K562 (cell line): ENCODE measurements around the gene FGF16. TPM values are rescaled to one million over a fixed set of nuclear protein-coding genes. Genes with fewer than 3 reads are reported as not detected.
A peak's percentile ranks its signal among the peaks of the same experiment; 100 is the strongest.

Source experiments
- ATAC-seq: fragments of 200-7000 bp; cut with Tn5 transposase; 3 replicates; pipeline ENCODE4 v1.9.1; 2020; ENCODE audit warnings: moderate library complexity
- BruUV-seq: library from RNA; stranded (reverse); fragments of 400-500 nt; replicated peaks from 2 replicates; lab custom pipeline; 2021; lab: Mats Ljungman, UMichigan
- CTCF ChIA-PET: fragments of 300-600 bp; formaldehyde crosslinking; extraction: SDS; loops from one replicate; lab custom pipeline; 2021; ENCODE audit warnings: low intra/inter-chr PET ratio; lab: Yijun Ruan, JAX
- POLR2A ChIA-PET: fragments of 300-600, 350-650 bp; sonication (Branson Sonifier 250); formaldehyde crosslinking; extraction: SDS; loops from one replicate; lab custom pipeline; 2021; ENCODE audit warnings: antibody characterized with exemption, inconsistent platforms; lab: Yijun Ruan, JAX
- DNase-seq, 4 experiments: peaks; one replicate each; pipeline versions ENCODE4 v3.0.0 to v3.0.0-alpha.2; 2011 to 2018; ENCODE audit warnings: low spot score in 3 of 4, mixed read lengths in 3 of 4; ENCODE audit errors: extremely low read depth in 1 of 4
- FAIRE-seq: peaks from 2 replicates; lab custom pipeline; 2011; peaks lifted over from hg19 to GRCh38; lab: Jason Lieb, UNC
- H2AFZ ChIP-seq: 2 replicates; pipeline ENCODE4 v1.6.0; 2011; ENCODE audit warnings: low read depth, low read length, control low read depth, inconsistent platforms
- H3K27ac ChIP-seq: fragments of 200-600 bp; 3 replicates; pipeline ENCODE4 v1.8.0; 2011; ENCODE audit warnings: low read depth, mild to moderate bottlenecking, control low read depth, inconsistent platforms, low read length, moderate library complexity, mixed read lengths; ENCODE audit errors: extremely low read depth
- H3K27me3 ChIP-seq, 2 experiments: fragments of 300-600 bp in 1 of 2; 2 replicates in 1 of 2; 3 replicates in 1 of 2; pipeline versions ENCODE4 v1.6.0 to v1.8.0; 2011; ENCODE audit warnings: inconsistent platforms in 2 of 2, low read length in 2 of 2, mild to moderate bottlenecking in 1 of 2, mixed read lengths in 1 of 2, moderate library complexity in 1 of 2; ENCODE audit not compliant: control insufficient read depth in 2 of 2, insufficient read depth in 2 of 2
- H3K36me3 ChIP-seq: fragments of 300-600 bp; 3 replicates; pipeline ENCODE4 v1.8.0; 2011; ENCODE audit warnings: mild to moderate bottlenecking, low read length, inconsistent platforms; ENCODE audit not compliant: control insufficient read depth, insufficient read depth
- H3K4me1 ChIP-seq, 2 experiments: fragments of 200-600 bp in 1 of 2; replicated peaks in 1 of 2; 2 replicates in 1 of 2; 3 replicates in 1 of 2; pipeline versions ENCODE4 v1.5.1 to v1.8.0; 2011; ENCODE audit warnings: inconsistent platforms in 2 of 2, low read length in 2 of 2, mild to moderate bottlenecking in 1 of 2, mixed read lengths in 1 of 2, moderate library complexity in 1 of 2; ENCODE audit not compliant: control insufficient read depth in 2 of 2, insufficient read depth in 2 of 2
- H3K4me2 ChIP-seq: 2 replicates; pipeline ENCODE4 v1.6.1; 2011; ENCODE audit warnings: low read length, control low read depth, inconsistent platforms, mixed read lengths; ENCODE audit not compliant: insufficient read depth
- H3K4me3 ChIP-seq: fragments of 200-600 bp; sonication (generic), shearing (Covaris generic); 2 replicates; pipeline ENCODE4 v1.5.1; 2016; ENCODE audit warnings: control low read depth, inconsistent platforms
- H3K79me2 ChIP-seq: fragments of 200-600 bp; 3 replicates; pipeline ENCODE4 v1.8.0; 2011; ENCODE audit warnings: low read length, inconsistent platforms; ENCODE audit not compliant: control insufficient read depth, insufficient read depth
- H3K9ac ChIP-seq, 2 experiments: 2 replicates each; pipeline versions ENCODE4 v1.6.0 to v1.6.1; 2011; ENCODE audit warnings: low read depth in 2 of 2, low read length in 2 of 2, control low read depth in 1 of 2, inconsistent platforms in 1 of 2, mild to moderate bottlenecking in 1 of 2, mixed read lengths in 1 of 2; ENCODE audit not compliant: insufficient read depth in 1 of 2
- H3K9me1 ChIP-seq: one replicate; pipeline ENCODE4 v1.6.0; 2011; ENCODE audit warnings: inconsistent platforms, mild to moderate bottlenecking, low read length, moderate library complexity; ENCODE audit not compliant: control insufficient read depth, insufficient read depth
- H3K9me3 ChIP-seq: replicated peaks from 2 replicates; pipeline ENCODE4 v1.5.1; 2011; ENCODE audit warnings: low read depth, low read length, inconsistent platforms; ENCODE audit not compliant: control insufficient read depth, insufficient read depth
- H4K20me1 ChIP-seq: replicated peaks from 2 replicates; pipeline ENCODE4 v1.6.1; 2011; ENCODE audit warnings: low read length, inconsistent platforms, mixed read lengths; ENCODE audit not compliant: control insufficient read depth, insufficient read depth
- CBFA2T3 ChIP-seq: fragments of 450-650 bp; IDR thresholded peaks from 2 replicates; pipeline ENCODE4 v1.6.1; 2017
- E2F1 ChIP-seq: sonication (generic); formaldehyde crosslinking; IDR thresholded peaks from 2 replicates; pipeline ENCODE4 v1.8.1; 2023; ENCODE audit warnings: mild to moderate bottlenecking, missing genetic modification reagents, moderate library complexity
- L3MBTL2 ChIP-seq: fragments of 450-650 bp; IDR thresholded peaks from 2 replicates; pipeline ENCODE4 v1.6.1; 2016; ENCODE audit warnings: mild to moderate bottlenecking, moderate library complexity
- TFE3 ChIP-seq: fragments of 450-650 bp; formaldehyde crosslinking; IDR thresholded peaks from 2 replicates; pipeline ENCODE4 v1.4.0; 2020; ENCODE audit warnings: mild to moderate bottlenecking, mixed read lengths
- THAP12 ChIP-seq: fragments of 250-450 bp; sonication (Bioruptor Pico); IDR thresholded peaks from 2 replicates; pipeline ENCODE4 v1.9.0; 2021; ENCODE audit warnings: mild to moderate bottlenecking, inconsistent platforms
- WGBS: fragments of 100-300 bp; shearing (Covaris generic); methylation state at CpG from one replicate; pipeline ENCODE4 v1.1.6; 2016; ENCODE audit warnings: low coverage, mixed read lengths; ENCODE audit not compliant: insufficient coverage; ENCODE audit errors: missing lambda C conversion rate; 5-methylcytosine and 5-hydroxymethylcytosine counted together
- in situ Hi-C: fragments of 300-500 bp; cut with MboI; formaldehyde crosslinking; loops from 4 replicates; pipeline ENCODE4 v1.15.0; 2018; ENCODE audit warnings: inconsistent platforms, mixed read lengths
- intact Hi-C: fragments of 100-400 bp; cut with micrococcal nuclease; formaldehyde crosslinking; loops from 2 replicates; pipeline ENCODE4 v1.14.2; 2022
- polyA plus RNA-seq, 8 experiments: library from polyadenylated mRNA; depleted of rRNA in 4 of 8; stranded (reverse) in 5 of 8; unstranded in 3 of 8; fragments of >200 nt; fragmentation: Nextera tagmentation in 2 of 8; fragmentation: Illumina TruSeq in 1 of 8; extraction: Ambion mirVana in 2 of 8; extraction: Trizol in 1 of 8; gene quantifications; 2 replicates each; pipeline versions ENCODE4 v1.2.1 to v1.2.3, GENCODE V29; 2011 to 2014; ENCODE audit warnings: inconsistent platforms in 1 of 8, missing spikeins in 1 of 8
- total RNA-seq, 7 experiments: library from RNA; depleted of rRNA in 6 of 7; stranded (reverse); fragments of >200 nt in 6 of 7; fragmentation: Illumina TruSeq in 2 of 7; extraction: Trizol in 2 of 7; gene quantifications; 2 replicates each; pipeline versions ENCODE4 v1.2.1 to v1.2.3, GENCODE V29; 2011 to 2021; ENCODE audit warnings: low replicate concordance in 1 of 7
- TF ChIP-seq, protein P1 (sequence below): fragments of 450-650 bp; IDR thresholded peaks from 2 replicates; pipeline ENCODE4 v1.6.1; 2014; ENCODE audit warnings: low read depth, mild to moderate bottlenecking, moderate library complexity, borderline replicate concordance
- TF ChIP-seq, protein P2 (sequence below), 3 experiments: IDR thresholded peaks in 2 of 3; conservative IDR thresholded peaks in 1 of 3; 2 replicates each; pipeline ENCODE4 v1.5.1; 2011 to 2012; ENCODE audit warnings: low read length in 3 of 3, mild to moderate bottlenecking in 3 of 3, control low read depth in 2 of 3, improper control_type of control experiment in 1 of 3, inconsistent platforms in 1 of 3, low read depth in 1 of 3, mixed read lengths in 1 of 3, moderate library complexity in 1 of 3; ENCODE audit not compliant: insufficient read depth in 2 of 3

FGF16 gene
- total and polyA plus RNA-seq, 9 of the 15 experiments (the other 6 are each of a cell fraction or from before 2014, with no cell fraction given) = not detected

GRCh38 chrX:77428551-77428950 is 18.6 kb upstream of the FGF16 start (continued):
- TF ChIP-seq, protein P1, sequence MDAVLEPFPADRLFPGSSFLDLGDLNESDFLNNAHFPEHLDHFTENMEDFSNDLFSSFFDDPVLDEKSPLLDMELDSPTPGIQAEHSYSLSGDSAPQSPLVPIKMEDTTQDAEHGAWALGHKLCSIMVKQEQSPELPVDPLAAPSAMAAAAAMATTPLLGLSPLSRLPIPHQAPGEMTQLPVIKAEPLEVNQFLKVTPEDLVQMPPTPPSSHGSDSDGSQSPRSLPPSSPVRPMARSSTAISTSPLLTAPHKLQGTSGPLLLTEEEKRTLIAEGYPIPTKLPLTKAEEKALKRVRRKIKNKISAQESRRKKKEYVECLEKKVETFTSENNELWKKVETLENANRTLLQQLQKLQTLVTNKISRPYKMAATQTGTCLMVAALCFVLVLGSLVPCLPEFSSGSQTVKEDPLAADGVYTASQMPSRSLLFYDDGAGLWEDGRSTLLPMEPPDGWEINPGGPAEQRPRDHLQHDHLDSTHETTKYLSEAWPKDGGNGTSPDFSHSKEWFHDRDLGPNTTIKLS = no peak
- TF ChIP-seq THAP12 (CRISPR knock-in tag) = no peak

- Histone ChIP-seq H3K27me3 (0 out of 5 replicates have a peak, but pooled peaks cover 0 to under 1% of the 10 kb centered on the region in 2 experiments), H3K79me2 (no peaks in the 10 kb centered on the region), H3K36me3 (no peaks in the 10 kb centered on the region), H3K9me1 (no peaks in the 10 kb centered on the region), H3K9ac (no peak overlapping the region), H3K9me3 (no peaks in the 10 kb centered on the region), H3K4me3 (no peak overlapping the region), H4K20me1 (no peaks in the 10 kb centered on the region), H3K27ac (no peak overlapping the region), H3K4me1 (no peaks in the 10 kb centered on the region), H2AFZ (no peak overlapping the region), H3K4me2 (no peak overlapping the region)
- 2% methylated on average over 5 of the region's 5 CpGs for WGBS
- TF ChIP-seq, protein P2, sequence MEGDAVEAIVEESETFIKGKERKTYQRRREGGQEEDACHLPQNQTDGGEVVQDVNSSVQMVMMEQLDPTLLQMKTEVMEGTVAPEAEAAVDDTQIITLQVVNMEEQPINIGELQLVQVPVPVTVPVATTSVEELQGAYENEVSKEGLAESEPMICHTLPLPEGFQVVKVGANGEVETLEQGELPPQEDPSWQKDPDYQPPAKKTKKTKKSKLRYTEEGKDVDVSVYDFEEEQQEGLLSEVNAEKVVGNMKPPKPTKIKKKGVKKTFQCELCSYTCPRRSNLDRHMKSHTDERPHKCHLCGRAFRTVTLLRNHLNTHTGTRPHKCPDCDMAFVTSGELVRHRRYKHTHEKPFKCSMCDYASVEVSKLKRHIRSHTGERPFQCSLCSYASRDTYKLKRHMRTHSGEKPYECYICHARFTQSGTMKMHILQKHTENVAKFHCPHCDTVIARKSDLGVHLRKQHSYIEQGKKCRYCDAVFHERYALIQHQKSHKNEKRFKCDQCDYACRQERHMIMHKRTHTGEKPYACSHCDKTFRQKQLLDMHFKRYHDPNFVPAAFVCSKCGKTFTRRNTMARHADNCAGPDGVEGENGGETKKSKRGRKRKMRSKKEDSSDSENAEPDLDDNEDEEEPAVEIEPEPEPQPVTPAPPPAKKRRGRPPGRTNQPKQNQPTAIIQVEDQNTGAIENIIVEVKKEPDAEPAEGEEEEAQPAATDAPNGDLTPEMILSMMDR (IDR thresholded peaks at IDR 0.05 in 2 of 3, conservative IDR thresholded peaks at IDR 0.05 in 1 of 3; ENCODE audit: insufficient read depth in 2 of 3, low read depth in 1 of 3, low read length in 3 of 3) = peak in 1 of 3 experiments; percentile 12; a peak in 1 of 6 replicates
- TF ChIP-seq TFE3 = no peak
- 0 out of 2 replicates have a peak, but pooled peaks have one; percentile 10 for TF ChIP-seq CBFA2T3
- TF ChIP-seq L3MBTL2 = peak; percentile 45; the same call in 1 of the 2 replicates
- no peak for TF ChIP-seq E2F1 (CRISPR knock-in tag)
- BruUV-seq = no TSS peak
- no peak for FAIRE-seq
- peak in 1 of 4 experiments; percentile 10 for DNase-seq
- in situ Hi-C loops = no loop called here
- POLR2A ChIA-PET = no interaction called here
- CTCF ChIA-PET = no interaction called here
- peak; percentile 34; the same call in 1 of the 3 replicates for ATAC-seq
- intact Hi-C loops = loop anchor here (10.0 kb wide), 1 partner anchor 164 kb away; no protein-coding TSS in a partner anchor
Observed at GRCh38 chrX:77431227-77431626, 16.0 kb upstream of the FGF16 start.
